ENCODE measurements around the gene KDM4B.

KDM4B gene

DNA sequence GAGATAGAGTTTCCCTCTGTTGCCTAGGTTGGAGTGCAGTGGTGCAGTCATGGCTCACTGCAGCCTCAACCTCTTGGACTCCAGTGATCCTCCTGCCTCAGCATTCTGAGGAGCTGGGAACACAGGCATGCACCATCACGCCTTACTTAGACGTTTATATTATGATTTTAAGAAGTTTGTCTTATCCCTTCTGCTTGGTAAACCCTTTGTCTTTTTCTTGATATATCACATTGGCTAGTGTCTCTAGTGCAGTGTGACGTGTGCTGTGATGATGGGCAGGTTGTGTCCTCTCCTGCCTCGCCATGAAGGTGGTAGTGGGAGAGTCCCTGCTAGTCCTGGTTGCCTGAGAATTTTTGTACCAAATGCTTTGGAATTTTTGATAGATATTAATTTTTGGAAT lies 93.9 kb downstream of the KDM4B start:
- TF ChIP-seq, protein P1, sequence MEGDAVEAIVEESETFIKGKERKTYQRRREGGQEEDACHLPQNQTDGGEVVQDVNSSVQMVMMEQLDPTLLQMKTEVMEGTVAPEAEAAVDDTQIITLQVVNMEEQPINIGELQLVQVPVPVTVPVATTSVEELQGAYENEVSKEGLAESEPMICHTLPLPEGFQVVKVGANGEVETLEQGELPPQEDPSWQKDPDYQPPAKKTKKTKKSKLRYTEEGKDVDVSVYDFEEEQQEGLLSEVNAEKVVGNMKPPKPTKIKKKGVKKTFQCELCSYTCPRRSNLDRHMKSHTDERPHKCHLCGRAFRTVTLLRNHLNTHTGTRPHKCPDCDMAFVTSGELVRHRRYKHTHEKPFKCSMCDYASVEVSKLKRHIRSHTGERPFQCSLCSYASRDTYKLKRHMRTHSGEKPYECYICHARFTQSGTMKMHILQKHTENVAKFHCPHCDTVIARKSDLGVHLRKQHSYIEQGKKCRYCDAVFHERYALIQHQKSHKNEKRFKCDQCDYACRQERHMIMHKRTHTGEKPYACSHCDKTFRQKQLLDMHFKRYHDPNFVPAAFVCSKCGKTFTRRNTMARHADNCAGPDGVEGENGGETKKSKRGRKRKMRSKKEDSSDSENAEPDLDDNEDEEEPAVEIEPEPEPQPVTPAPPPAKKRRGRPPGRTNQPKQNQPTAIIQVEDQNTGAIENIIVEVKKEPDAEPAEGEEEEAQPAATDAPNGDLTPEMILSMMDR (IDR thresholded peaks at IDR 0.05; ENCODE audit: low read depth, low read length): no peak
- DNase-seq (ENCODE audit: extremely low read depth, low read depth): no peak

DNA sequence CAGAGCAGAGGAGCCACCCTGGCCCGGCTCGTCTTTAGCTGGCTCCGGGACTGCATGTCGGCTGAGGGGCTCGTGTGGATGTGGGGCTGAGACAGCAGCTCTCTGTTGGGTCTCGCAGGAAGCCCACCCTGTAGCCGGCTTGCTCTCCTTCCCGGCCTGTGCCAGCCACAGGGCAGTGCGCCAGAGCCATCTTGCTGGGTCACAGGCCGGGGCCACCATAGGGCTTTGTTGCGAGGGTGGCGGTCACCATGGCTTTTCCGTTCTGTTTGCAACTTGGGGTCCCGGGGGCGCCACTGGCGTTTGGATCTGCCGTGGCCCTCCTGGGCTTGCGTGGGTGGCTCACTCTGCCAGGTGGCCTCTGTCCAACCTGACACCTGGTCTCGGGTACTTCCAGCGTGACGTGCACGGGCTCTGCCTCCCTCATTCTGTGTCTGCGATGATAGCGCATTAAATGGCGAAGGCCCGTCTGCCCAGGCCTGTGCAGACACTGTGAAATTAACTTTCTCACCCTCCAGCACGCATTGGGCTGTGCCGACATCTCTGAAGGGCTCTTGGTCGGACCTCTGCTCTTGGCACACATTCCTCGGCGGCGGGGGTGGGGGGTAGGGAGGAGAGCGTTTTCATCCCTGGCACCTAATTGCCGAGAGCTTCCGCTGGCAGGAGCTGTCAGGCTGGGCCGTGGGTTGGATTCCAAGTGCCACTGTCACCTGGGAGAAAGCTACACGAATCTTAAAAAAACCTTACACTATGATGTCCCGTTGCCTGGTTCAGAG lies 95.1 kb downstream of the KDM4B start:
- TF ChIP-seq, protein P1 (IDR thresholded peaks at IDR 0.05; ENCODE audit: low read depth, low read length): no peak

DNA sequence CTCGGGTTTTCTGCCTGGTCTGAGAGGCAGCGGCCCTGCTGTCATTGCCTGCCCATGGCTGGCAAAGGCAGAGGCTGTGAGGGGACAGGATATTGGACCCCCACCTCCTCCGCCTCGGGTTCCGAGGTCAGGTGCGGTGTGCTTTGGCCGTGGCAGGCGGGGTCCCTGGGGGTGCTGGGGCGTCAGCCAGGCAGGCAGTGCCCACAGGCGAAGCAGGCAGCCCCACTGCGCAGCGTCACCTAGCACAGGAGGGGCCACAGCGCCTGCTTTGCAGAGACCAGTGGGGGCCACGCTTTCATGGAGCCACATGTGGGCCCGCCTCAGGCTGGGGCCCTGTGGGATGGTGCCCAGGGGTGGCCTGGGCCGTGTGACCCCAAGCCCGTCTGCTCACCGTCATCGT lies 96.0 kb downstream of the KDM4B start:
- TF ChIP-seq, protein P1 (IDR thresholded peaks at IDR 0.05; ENCODE audit: low read depth, low read length): no peak
- no peak for DNase-seq (ENCODE audit: extremely low read depth, low read depth)

More for the DNA sequence above, 95.1 kb downstream of the KDM4B start:
- DNase-seq (ENCODE audit: extremely low read depth, low read depth): no peak

DNA sequence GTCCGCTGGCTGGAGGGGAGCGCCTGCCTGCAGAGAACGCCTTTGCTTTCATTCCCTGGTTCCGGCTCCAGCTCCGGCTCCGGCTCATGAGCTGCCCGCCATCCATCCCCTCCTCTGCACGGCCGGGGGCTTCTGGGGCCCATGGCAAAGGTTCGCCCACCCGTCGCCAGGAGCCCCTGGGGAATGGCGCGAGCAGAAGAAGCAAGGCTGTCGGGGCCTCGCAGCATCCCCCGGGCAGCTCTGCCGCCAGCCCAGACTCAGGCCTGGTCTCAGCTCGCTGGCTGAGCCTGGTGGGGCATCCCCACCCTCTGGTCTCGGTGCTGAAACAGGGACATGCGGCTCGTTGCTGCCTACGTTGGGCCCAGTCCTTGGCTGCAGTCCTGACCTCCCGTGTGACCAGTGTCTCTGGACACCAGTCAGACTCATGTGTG lies 96.8 kb downstream of the KDM4B start:
- no peak for DNase-seq (ENCODE audit: extremely low read depth, low read depth)
- TF ChIP-seq, protein P1 (IDR thresholded peaks at IDR 0.05; ENCODE audit: low read depth, low read length): no peak

DNA sequence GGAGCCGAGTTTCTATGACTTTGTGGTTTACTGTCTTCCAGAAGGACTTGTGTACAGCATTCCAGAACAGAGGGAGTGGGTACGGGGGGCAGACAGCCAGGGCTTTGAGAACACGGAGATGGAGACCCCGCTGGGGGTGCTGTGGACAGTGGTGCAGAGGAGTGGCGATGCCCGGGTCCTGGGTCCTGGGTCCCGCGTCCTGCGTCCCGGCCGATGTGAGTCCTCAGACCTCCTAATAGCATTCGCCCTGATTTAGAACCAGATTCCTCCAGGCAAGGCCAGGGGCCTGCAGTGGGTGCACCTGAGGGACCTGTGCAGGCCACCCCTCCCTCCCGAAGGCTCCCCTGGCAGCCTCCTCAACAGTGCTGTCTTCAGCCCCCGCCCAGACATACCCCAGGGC lies 97.9 kb downstream of the KDM4B start:
- no peak for DNase-seq (ENCODE audit: extremely low read depth, low read depth)
- TF ChIP-seq, protein P1 (IDR thresholded peaks at IDR 0.05; ENCODE audit: low read depth, low read length): no peak

DNA sequence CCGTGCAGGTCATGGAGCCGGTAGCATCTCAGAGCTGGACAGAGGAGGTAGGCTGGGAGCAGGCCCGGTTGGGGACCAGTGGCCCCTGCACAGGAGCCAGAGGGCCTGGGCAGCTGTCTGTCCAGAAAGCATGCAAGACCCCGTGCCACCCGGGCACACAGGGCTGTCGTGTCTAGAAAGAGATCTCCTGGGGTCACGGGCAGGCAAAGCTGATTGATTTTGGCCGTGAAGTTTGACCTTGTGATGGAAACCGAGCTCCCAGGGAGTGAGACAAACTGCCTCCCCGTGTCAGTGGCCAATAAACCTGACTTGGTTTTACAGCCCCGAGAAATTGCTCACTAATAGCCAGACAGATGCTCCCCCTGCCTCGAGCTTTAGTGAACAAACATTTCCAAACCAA lies 98.8 kb downstream of the KDM4B start:
- DNase-seq (ENCODE audit: extremely low read depth, low read depth): no peak
- TF ChIP-seq, protein P1 (IDR thresholded peaks at IDR 0.05; ENCODE audit: low read depth, low read length): no peak

DNA sequence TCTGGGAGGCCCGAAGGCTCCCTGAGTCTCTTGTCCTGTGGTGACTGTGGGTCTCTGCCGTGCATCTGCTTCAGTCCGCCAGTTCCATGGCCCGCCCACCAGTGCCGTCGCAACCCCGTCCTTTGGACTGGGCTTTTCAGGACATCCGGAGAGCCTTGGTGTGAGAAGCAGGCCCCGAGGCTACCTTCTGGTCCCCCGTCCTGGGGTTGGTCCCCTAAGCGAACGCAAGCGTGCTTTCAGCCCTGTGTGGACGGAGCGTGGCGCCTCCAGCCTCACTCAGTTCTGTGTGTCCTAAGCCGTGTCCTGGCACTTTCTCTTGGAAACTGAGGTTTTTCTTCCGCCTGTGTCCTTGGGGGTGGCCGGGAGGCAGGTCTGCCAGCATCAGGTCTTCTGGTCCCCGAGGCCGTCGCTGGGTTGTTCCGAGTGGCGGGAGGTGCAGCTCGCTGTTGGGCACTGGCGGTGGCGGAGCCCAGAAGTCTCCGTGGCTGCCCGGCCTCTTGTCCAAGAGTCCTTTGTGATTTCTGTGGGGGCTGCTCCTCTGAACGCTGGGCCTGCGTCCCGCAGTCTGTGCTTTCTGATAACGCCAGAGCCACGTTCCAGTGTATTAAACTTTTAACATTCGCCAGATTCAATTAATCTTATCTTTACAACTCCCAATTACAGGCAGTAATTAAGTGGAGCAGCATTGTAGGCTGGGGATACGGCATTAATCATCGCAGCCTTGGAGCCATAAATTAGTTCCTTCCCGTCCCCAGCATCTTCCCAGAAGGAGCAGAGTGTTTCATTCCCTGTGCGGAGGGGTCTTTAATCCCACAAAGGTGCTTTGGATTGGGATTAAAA lies 99.5 kb downstream of the KDM4B start:
- DNase-seq (ENCODE audit: extremely low read depth, low read depth): no peak
- TF ChIP-seq, protein P1 (IDR thresholded peaks at IDR 0.05; ENCODE audit: low read depth, low read length): no peak

All from AG09319 (cell line).